GM06990 (cell line): Measurements from ENCODE around the gene EIF2S3.

Experiments
- DNase-seq: peaks from one replicate; pipeline ENCODE4 v3.0.0-alpha.2; 2011; ENCODE audit not compliant: insufficient read length; ENCODE audit errors: extremely low read depth
- H3K27me3 ChIP-seq: replicated peaks from 2 replicates; pipeline ENCODE4 v1.6.0; 2011; ENCODE audit warnings: low read length; ENCODE audit not compliant: control insufficient read depth, insufficient read depth
- H3K36me3 ChIP-seq: 2 replicates; pipeline ENCODE4 v1.5.1; 2011; ENCODE audit warnings: low read length; ENCODE audit not compliant: control insufficient read depth, insufficient read depth
- H3K4me3 ChIP-seq: replicated peaks from 2 replicates; pipeline ENCODE4 v1.5.1; 2011; ENCODE audit warnings: low read depth, mild to moderate bottlenecking, control low read depth, low read length
- TF ChIP-seq, protein P1 (sequence below): IDR thresholded peaks from 2 replicates; pipeline ENCODE4 v1.5.1; 2011; ENCODE audit warnings: low read length, control low read depth, mild to moderate bottlenecking, inconsistent platforms; ENCODE audit not compliant: insufficient read depth, poor library complexity, severe bottlenecking

The EIF2S3 gene

GRCh38 chrX:24081661-24082154 is 27.0 kb downstream of the EIF2S3 start:
- no peaks in the 10 kb centered on the region for H3K27me3 ChIP-seq
- no peak overlapping the region for H3K4me3 ChIP-seq
- DNase-seq = peak; percentile 49
- H3K36me3 ChIP-seq = no peaks in the 10 kb centered on the region
- TF ChIP-seq, protein P1, sequence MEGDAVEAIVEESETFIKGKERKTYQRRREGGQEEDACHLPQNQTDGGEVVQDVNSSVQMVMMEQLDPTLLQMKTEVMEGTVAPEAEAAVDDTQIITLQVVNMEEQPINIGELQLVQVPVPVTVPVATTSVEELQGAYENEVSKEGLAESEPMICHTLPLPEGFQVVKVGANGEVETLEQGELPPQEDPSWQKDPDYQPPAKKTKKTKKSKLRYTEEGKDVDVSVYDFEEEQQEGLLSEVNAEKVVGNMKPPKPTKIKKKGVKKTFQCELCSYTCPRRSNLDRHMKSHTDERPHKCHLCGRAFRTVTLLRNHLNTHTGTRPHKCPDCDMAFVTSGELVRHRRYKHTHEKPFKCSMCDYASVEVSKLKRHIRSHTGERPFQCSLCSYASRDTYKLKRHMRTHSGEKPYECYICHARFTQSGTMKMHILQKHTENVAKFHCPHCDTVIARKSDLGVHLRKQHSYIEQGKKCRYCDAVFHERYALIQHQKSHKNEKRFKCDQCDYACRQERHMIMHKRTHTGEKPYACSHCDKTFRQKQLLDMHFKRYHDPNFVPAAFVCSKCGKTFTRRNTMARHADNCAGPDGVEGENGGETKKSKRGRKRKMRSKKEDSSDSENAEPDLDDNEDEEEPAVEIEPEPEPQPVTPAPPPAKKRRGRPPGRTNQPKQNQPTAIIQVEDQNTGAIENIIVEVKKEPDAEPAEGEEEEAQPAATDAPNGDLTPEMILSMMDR = peak; percentile 62

- Histone ChIP-seq H3K36me3 (no peaks in the 10 kb centered on the region), H3K27me3 (no peaks in the 10 kb centered on the region), H3K4me3 (no peak overlapping the region)
- TF ChIP-seq, protein P1 = no peak
- DNase-seq = no peak
Observed at GRCh38 chrX:24082447-24082846, 27.7 kb downstream of the EIF2S3 start.

GRCh38 chrX:24085101-24085500 is 30.3 kb downstream of the EIF2S3 start:
- TF ChIP-seq, protein P1 = no peak
- no peaks in the 10 kb centered on the region for H3K27me3 ChIP-seq
- H3K4me3 ChIP-seq = no peak overlapping the region
- H3K36me3 ChIP-seq = no peaks in the 10 kb centered on the region
- DNase-seq = no peak

GRCh38 chrX:24090300-24091200 is 35.8 kb downstream of the EIF2S3 start:
- DNase-seq = no peak
- TF ChIP-seq, protein P1 = no peak
- Histone ChIP-seq H3K4me3 (no peak overlapping the region), H3K36me3 (no peaks in the 10 kb centered on the region), H3K27me3 (no peaks in the 10 kb centered on the region)

GRCh38 chrX:24093746-24094145 is 39.0 kb downstream of the EIF2S3 start:
- Histone ChIP-seq H3K27me3 (no peaks in the 10 kb centered on the region), H3K36me3 (no peaks in the 10 kb centered on the region), H3K4me3 (no peak overlapping the region)
- DNase-seq = no peak
- TF ChIP-seq, protein P1 = no peak
